NCI-H1694 treated with DMSO at 0.1 percent for 48 hours (cell line): ENCODE measurements around the gene KCNJ15.
"Not testable (repeated sequence)": the region's sequence is repeated elsewhere in the genome, so short reads cannot be mapped to it uniquely, and the experiment has no call there.

ENCODE experiments used
- DNase-seq: peaks from one replicate; lab custom pipeline; 2025; lab: John Stamatoyannopoulos, UW

KCNJ15 gene

GRCh38 chr21:38256599-38257302 lies at the start of gene KCNJ15:
TSS of gene KCNJ15 (plus strand) at chr21:38256991. CDS start at chr21:38299262, 42,271 bp downstream.
- no peak for DNase-seq

GRCh38 chr21:38208118-38208517 lies 48.7 kb upstream of the KCNJ15 start:
- no peak for DNase-seq

GRCh38 chr21:38211321-38211720 lies 45.5 kb upstream of the KCNJ15 start:
- DNase-seq: no peak

- no peak for DNase-seq
Observed at GRCh38 chr21:38212706-38213105, 44.1 kb upstream of the KCNJ15 start.

- DNase-seq: peak; percentile 47
Observed at GRCh38 chr21:38219049-38219628, 37.7 kb upstream of the KCNJ15 start.

GRCh38 chr21:38220270-38220737 lies 36.5 kb upstream of the KCNJ15 start:
- DNase-seq: no peak

- DNase-seq: no peak
Observed at GRCh38 chr21:38221594-38221993, 35.2 kb upstream of the KCNJ15 start.

- no peak for DNase-seq
Observed at GRCh38 chr21:38223893-38224540, 32.8 kb upstream of the KCNJ15 start.

- DNase-seq: no peak
Observed at GRCh38 chr21:38227401-38227800, 29.4 kb upstream of the KCNJ15 start.

- DNase-seq: no peak
Observed at GRCh38 chr21:38228115-38228514, 28.7 kb upstream of the KCNJ15 start.

- no peak for DNase-seq
Observed at GRCh38 chr21:38228537-38228936, 28.3 kb upstream of the KCNJ15 start.

GRCh38 chr21:38229260-38229877 lies 27.4 kb upstream of the KCNJ15 start:
- DNase-seq: no peak

- no peak for DNase-seq
Observed at GRCh38 chr21:38234395-38235142, 22.2 kb upstream of the KCNJ15 start.

- not testable (repeated sequence) for DNase-seq
Observed at GRCh38 chr21:38235251-38235650, 21.5 kb upstream of the KCNJ15 start.

GRCh38 chr21:38236232-38236631 lies 20.6 kb upstream of the KCNJ15 start:
- DNase-seq: no peak

GRCh38 chr21:38239672-38240071 lies 17.1 kb upstream of the KCNJ15 start:
- DNase-seq: no peak

GRCh38 chr21:38240129-38240528 lies 16.7 kb upstream of the KCNJ15 start:
- no peak for DNase-seq

GRCh38 chr21:38241029-38241740 lies 15.6 kb upstream of the KCNJ15 start:
- DNase-seq: no peak

- no peak for DNase-seq
Observed at GRCh38 chr21:38242061-38242460, 14.7 kb upstream of the KCNJ15 start.

GRCh38 chr21:38243732-38244406 lies 12.9 kb upstream of the KCNJ15 start:
- no peak for DNase-seq

- no peak for DNase-seq
Observed at GRCh38 chr21:38244407-38244787, 12.4 kb upstream of the KCNJ15 start.
